ENCODE results near the gene TSPAN9. TPM values are rescaled to one million over a fixed set of nuclear protein-coding genes. Genes with fewer than 3 reads are reported as not detected.
A peak's percentile ranks its signal among the peaks of the same experiment; 100 is the strongest.

TSPAN9 gene
- total RNA-seq, 1 experiment from 2014 or later, result 23.0 TPM

GRCh38 chr12:3106579-3106978 is 29.4 kb downstream of the TSPAN9 start:
- Histone ChIP-seq H3K9me3 (replicated peaks) (no peaks in the 10 kb centered on the region), H3K4me3 (no peak overlapping the region), H3K27ac (no peak overlapping the region), H3K36me3 (no peaks in the 10 kb centered on the region), H3K4me1 (replicated peaks) (peaks cover 41% of the 10 kb centered on the region), H3K27me3 (replicated peaks) (no peaks in the 10 kb centered on the region)
- no peak for DNase-seq (ENCODE audit: low read depth in 1 of 2, low spot score in 2 of 2)

GRCh38 chr12:3107071-3107583 is 29.9 kb downstream of the TSPAN9 start:
- Histone ChIP-seq H3K9me3 (replicated peaks) (no peaks in the 10 kb centered on the region), H3K4me1 (replicated peaks) (peaks cover 41% of the 10 kb centered on the region), H3K4me3 (no peak overlapping the region), H3K36me3 (no peaks in the 10 kb centered on the region), H3K27ac (no peak overlapping the region), H3K27me3 (replicated peaks) (no peaks in the 10 kb centered on the region)
- peak; percentile 48 to 64 for DNase-seq (ENCODE audit: low read depth in 1 of 2, low spot score in 2 of 2)

GRCh38 chr12:3107954-3108353 is 30.8 kb downstream of the TSPAN9 start:
- H3K36me3 ChIP-seq, result no peaks in the 10 kb centered on the region
- H3K9me3 ChIP-seq (replicated peaks), result no peaks in the 10 kb centered on the region
- DNase-seq (ENCODE audit: low read depth in 1 of 2, low spot score in 2 of 2), result no peak
- no peaks in the 10 kb centered on the region for H3K27me3 ChIP-seq (replicated peaks)
- peaks cover 41% of the 10 kb centered on the region for H3K4me1 ChIP-seq (replicated peaks)
- no peak overlapping the region for H3K27ac ChIP-seq
- no peak overlapping the region for H3K4me3 ChIP-seq

- no peaks in the 10 kb centered on the region for H3K36me3 ChIP-seq
- no peaks in the 10 kb centered on the region for H3K27me3 ChIP-seq (replicated peaks)
- no peak overlapping the region for H3K27ac ChIP-seq
- H3K4me3 ChIP-seq, result no peak overlapping the region
- peaks cover 31% of the 10 kb centered on the region for H3K4me1 ChIP-seq (replicated peaks)
- DNase-seq (ENCODE audit: low read depth in 1 of 2, low spot score in 2 of 2), result peak in 1 of 2 experiments; percentile 33
- H3K9me3 ChIP-seq (replicated peaks), result no peaks in the 10 kb centered on the region
Observed at GRCh38 chr12:3110578-3110977, 33.4 kb downstream of the TSPAN9 start.

- no peaks in the 10 kb centered on the region for H3K36me3 ChIP-seq
- no peak overlapping the region for H3K4me3 ChIP-seq
- no peaks in the 10 kb centered on the region for H3K27me3 ChIP-seq (replicated peaks)
- no peaks in the 10 kb centered on the region for H3K9me3 ChIP-seq (replicated peaks)
- H3K4me1 ChIP-seq (replicated peaks), result peaks cover 25% of the 10 kb centered on the region
- no peak overlapping the region for H3K27ac ChIP-seq
- DNase-seq (ENCODE audit: low read depth in 1 of 2, low spot score in 2 of 2), result no peak
Observed at GRCh38 chr12:3113671-3114325, 36.6 kb downstream of the TSPAN9 start.

GRCh38 chr12:3114671-3115070 is 37.5 kb downstream of the TSPAN9 start:
- Histone ChIP-seq H3K9me3 (replicated peaks) (no peaks in the 10 kb centered on the region), H3K4me1 (replicated peaks) (peaks cover 25% of the 10 kb centered on the region), H3K4me3 (no peak overlapping the region), H3K27me3 (replicated peaks) (no peaks in the 10 kb centered on the region), H3K27ac (no peak overlapping the region), H3K36me3 (no peaks in the 10 kb centered on the region)
- DNase-seq (ENCODE audit: low read depth in 1 of 2, low spot score in 2 of 2), result no peak

- Histone ChIP-seq H3K9me3 (replicated peaks) (no peaks in the 10 kb centered on the region), H3K27me3 (replicated peaks) (no peaks in the 10 kb centered on the region), H3K36me3 (no peaks in the 10 kb centered on the region), H3K27ac (no peak overlapping the region), H3K4me1 (replicated peaks) (peaks cover 25% of the 10 kb centered on the region), H3K4me3 (no peak overlapping the region)
- DNase-seq (ENCODE audit: low read depth in 1 of 2, low spot score in 2 of 2), result no peak
Observed at GRCh38 chr12:3115078-3115477, 37.9 kb downstream of the TSPAN9 start.

GRCh38 chr12:3116106-3116844 is 39.1 kb downstream of the TSPAN9 start:
- no peaks in the 10 kb centered on the region for H3K27me3 ChIP-seq (replicated peaks)
- no peak for DNase-seq (ENCODE audit: low read depth in 1 of 2, low spot score in 2 of 2)
- H3K4me3 ChIP-seq, result no peak overlapping the region
- H3K4me1 ChIP-seq (replicated peaks), result peaks cover 16% of the 10 kb centered on the region
- no peak overlapping the region for H3K27ac ChIP-seq
- H3K9me3 ChIP-seq (replicated peaks), result no peaks in the 10 kb centered on the region
- no peaks in the 10 kb centered on the region for H3K36me3 ChIP-seq

- H3K27me3 ChIP-seq (replicated peaks), result no peaks in the 10 kb centered on the region
- H3K4me3 ChIP-seq, result no peak overlapping the region
- peaks cover 16% of the 10 kb centered on the region for H3K4me1 ChIP-seq (replicated peaks)
- DNase-seq (ENCODE audit: low read depth in 1 of 2, low spot score in 2 of 2), result no peak
- no peaks in the 10 kb centered on the region for H3K36me3 ChIP-seq
- H3K27ac ChIP-seq, result peak overlapping the region; percentile 19; the same call in 1 of the 2 replicates
- no peaks in the 10 kb centered on the region for H3K9me3 ChIP-seq (replicated peaks)
Observed at GRCh38 chr12:3117144-3117581, 40.0 kb downstream of the TSPAN9 start.

GRCh38 chr12:3117591-3118015 is 40.4 kb downstream of the TSPAN9 start:
- DNase-seq (ENCODE audit: low read depth in 1 of 2, low spot score in 2 of 2), result peak in 1 of 2 experiments; percentile 71
- Histone ChIP-seq H3K4me3 (no peak overlapping the region), H3K36me3 (no peaks in the 10 kb centered on the region), H3K27me3 (replicated peaks) (no peaks in the 10 kb centered on the region), H3K9me3 (replicated peaks) (no peaks in the 10 kb centered on the region), H3K27ac (peak overlapping the region; percentile 19; the same call in 1 of the 2 replicates), H3K4me1 (replicated peaks) (peaks cover 18% of the 10 kb centered on the region)

- no peak overlapping the region for H3K27ac ChIP-seq
- no peaks in the 10 kb centered on the region for H3K27me3 ChIP-seq (replicated peaks)
- peaks cover 25% of the 10 kb centered on the region for H3K4me1 ChIP-seq (replicated peaks)
- no peaks in the 10 kb centered on the region for H3K9me3 ChIP-seq (replicated peaks)
- no peak for DNase-seq (ENCODE audit: low read depth in 1 of 2, low spot score in 2 of 2)
- H3K36me3 ChIP-seq, result no peaks in the 10 kb centered on the region
- H3K4me3 ChIP-seq, result no peak overlapping the region
Observed at GRCh38 chr12:3119192-3119755, 42.1 kb downstream of the TSPAN9 start.

- H3K27me3 ChIP-seq (replicated peaks), result no peaks in the 10 kb centered on the region
- H3K4me1 ChIP-seq (replicated peaks), result peaks cover 25% of the 10 kb centered on the region
- H3K9me3 ChIP-seq (replicated peaks), result no peaks in the 10 kb centered on the region
- DNase-seq (ENCODE audit: low read depth in 1 of 2, low spot score in 2 of 2), result no peak
- no peaks in the 10 kb centered on the region for H3K36me3 ChIP-seq
- H3K27ac ChIP-seq, result no peak overlapping the region
- no peak overlapping the region for H3K4me3 ChIP-seq
Observed at GRCh38 chr12:3119756-3120601, 42.8 kb downstream of the TSPAN9 start.

- H3K27me3 ChIP-seq (replicated peaks), result no peaks in the 10 kb centered on the region
- H3K4me1 ChIP-seq (replicated peaks), result peaks cover 25% of the 10 kb centered on the region
- H3K4me3 ChIP-seq, result no peak overlapping the region
- no peaks in the 10 kb centered on the region for H3K36me3 ChIP-seq
- no peak overlapping the region for H3K27ac ChIP-seq
- no peaks in the 10 kb centered on the region for H3K9me3 ChIP-seq (replicated peaks)
- no peak for DNase-seq (ENCODE audit: low read depth in 1 of 2, low spot score in 2 of 2)
Observed at GRCh38 chr12:3120701-3121100, 43.5 kb downstream of the TSPAN9 start.

Measured in SJSA1 (cell line).